ENCODE data around the gene SF3B6.
"Not testable (repeated sequence)": the region's sequence is repeated elsewhere in the genome, so short reads cannot be mapped to it uniquely, and the experiment has no call there.

SF3B6 gene

DNA sequence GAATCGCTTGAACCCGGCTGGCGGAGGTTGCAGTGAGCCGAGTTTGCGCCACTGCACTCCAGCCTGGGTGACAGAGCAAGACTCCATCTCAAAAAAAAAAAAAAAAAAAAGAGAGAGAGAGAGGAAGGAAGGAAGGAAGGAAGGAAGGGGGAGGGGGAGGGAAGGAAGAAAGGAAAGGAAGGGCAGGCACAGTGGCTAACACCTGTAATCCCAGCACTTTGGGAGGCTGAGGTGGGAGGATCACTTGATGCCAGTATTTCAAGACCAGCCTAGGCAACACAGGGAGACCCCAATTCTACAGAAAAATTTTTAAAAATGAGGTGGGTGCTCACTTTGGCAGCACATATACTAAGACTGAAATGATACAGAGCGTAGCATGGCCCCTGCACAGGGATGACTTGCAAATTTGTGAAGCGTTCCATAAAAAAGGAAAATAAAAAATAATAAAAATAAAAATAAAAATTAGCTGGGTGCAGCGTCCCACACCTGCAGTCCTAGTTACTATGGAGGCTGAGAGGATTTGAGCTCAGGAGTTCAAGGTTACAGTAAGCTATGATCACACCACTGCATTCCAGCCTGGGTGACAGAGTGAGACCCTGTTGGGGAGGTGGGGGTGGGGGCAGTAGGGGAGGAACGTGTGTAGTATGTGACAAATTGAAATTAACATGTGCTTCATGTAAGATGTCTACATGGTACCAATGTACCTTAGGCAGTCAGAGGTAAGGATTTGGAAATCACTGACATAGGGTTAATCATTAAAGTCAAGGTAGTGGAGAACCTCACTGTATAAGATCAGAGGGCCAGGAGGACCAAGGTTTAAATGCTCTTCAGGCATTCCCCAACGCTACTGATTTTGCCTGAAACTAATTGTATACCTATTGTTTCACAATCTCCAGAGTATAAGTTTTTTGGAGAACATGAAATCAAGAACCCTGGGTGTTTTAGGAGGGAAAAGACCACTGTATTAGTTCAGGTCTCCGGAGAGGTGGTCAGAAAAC lies 30.3 kb downstream of the SF3B6 start:
- Histone ChIP-seq H3K4me3 (ENCODE audit: low read length) (no peak overlapping the region), H3K9ac (ENCODE audit: low read length) (no peak overlapping the region), H3K27me3 (ENCODE audit: control insufficient read depth, insufficient read depth, low read length) (peaks cover 4% of the 10 kb centered on the region), H3K36me3 (ENCODE audit: control insufficient read depth, insufficient read depth, low read length) (no peaks in the 10 kb centered on the region), H3K27ac (ENCODE audit: low read depth, low read length) (no peak overlapping the region), H3K4me1 (ENCODE audit: control insufficient read depth, insufficient read depth, low read length) (peaks cover 3% of the 10 kb centered on the region)

DNA sequence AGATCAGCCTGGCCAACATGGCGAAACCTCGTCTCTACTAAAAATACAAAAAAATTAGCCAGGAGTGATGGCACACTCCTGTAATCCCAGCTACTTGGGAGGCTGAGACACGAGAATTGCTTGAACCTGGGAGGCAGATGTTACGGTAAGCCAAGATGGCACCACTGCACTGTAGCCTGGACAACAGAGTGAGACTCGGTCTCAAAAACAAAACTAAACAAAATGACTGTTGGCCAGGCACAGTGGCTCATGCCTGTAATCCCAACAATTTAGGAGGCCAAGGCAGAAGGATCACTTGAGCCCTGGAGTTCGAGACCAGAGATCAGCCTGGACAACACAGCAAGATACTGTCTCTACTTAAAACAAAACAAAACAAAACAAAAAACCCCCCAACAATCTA lies 33.0 kb downstream of the SF3B6 start:
- H3K36me3 ChIP-seq (ENCODE audit: control insufficient read depth, insufficient read depth, low read length); H3K9ac ChIP-seq (ENCODE audit: low read length); H3K4me3 ChIP-seq (ENCODE audit: low read length); H3K27me3 ChIP-seq (ENCODE audit: control insufficient read depth, insufficient read depth, low read length); H3K27ac ChIP-seq (ENCODE audit: low read depth, low read length); H3K4me1 ChIP-seq (ENCODE audit: control insufficient read depth, insufficient read depth, low read length): not testable (repeated sequence)

DNA sequence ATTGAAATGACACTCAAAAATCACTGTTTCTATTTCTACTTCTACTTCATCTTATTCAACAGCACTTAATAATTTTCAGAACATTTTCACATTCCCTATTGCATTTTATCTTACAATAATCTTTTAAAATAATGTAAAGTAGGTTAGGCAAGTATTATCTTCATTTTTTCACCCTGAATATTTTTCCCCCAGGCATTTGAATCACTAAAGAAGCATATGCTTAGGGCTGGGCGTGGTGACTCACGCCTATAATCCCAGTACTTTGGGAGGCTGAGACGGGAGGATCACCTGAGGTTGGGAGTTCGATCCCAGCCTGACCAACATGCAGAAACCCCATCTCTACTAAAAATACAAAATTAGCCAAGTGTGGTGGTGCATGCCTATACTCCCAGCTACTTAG lies 35.6 kb downstream of the SF3B6 start:
- no peak overlapping the region for H3K4me3 ChIP-seq (ENCODE audit: low read length)
- no peak overlapping the region for H3K27ac ChIP-seq (ENCODE audit: low read depth, low read length)
- no peaks in the 10 kb centered on the region for H3K27me3 ChIP-seq (ENCODE audit: control insufficient read depth, insufficient read depth, low read length)
- no peak overlapping the region for H3K9ac ChIP-seq (ENCODE audit: low read length)
- peaks cover 6% of the 10 kb centered on the region for H3K36me3 ChIP-seq (ENCODE audit: control insufficient read depth, insufficient read depth, low read length)
- no peaks in the 10 kb centered on the region for H3K4me1 ChIP-seq (ENCODE audit: control insufficient read depth, insufficient read depth, low read length)

DNA sequence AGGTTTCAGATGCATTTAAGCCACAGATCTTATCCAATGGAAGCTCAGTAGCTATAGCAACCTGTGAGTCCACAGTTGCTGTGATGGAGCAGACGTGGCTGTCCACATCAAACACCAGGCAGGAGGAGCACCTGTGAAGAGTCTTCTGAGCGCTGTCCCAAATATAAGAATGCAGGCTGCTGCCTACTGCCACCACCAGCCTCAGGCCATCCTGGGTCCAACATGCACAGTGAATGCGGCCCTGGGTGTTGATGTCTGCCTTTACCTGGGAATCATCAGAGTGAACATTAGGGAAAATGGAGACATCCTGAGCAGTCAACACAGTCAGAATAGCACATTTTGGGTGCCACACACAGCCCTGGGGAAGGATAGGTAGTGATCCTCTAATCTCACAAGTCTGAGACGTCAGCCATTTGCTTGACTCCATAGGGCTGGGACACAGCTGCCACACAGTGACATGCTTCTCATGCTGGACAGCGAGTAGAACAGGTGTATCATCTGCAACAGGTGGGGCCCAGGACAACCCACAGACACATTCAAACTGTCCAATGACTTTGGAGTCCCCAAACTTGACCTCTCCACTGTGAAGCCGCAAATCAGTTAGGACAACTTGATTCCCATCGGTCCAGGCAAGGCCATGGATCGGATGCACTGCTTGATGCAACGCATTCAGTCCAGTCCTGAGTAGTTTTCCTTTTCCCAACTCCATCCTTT lies 37.2 kb downstream of the SF3B6 start:
- Histone ChIP-seq H3K4me3 (ENCODE audit: low read length) (no peak overlapping the region), H3K27me3 (ENCODE audit: control insufficient read depth, insufficient read depth, low read length) (no peaks in the 10 kb centered on the region), H3K4me1 (ENCODE audit: control insufficient read depth, insufficient read depth, low read length) (no peaks in the 10 kb centered on the region), H3K27ac (ENCODE audit: low read depth, low read length) (no peak overlapping the region), H3K36me3 (ENCODE audit: control insufficient read depth, insufficient read depth, low read length) (peaks cover 6% of the 10 kb centered on the region), H3K9ac (ENCODE audit: low read length) (no peak overlapping the region)

DNA sequence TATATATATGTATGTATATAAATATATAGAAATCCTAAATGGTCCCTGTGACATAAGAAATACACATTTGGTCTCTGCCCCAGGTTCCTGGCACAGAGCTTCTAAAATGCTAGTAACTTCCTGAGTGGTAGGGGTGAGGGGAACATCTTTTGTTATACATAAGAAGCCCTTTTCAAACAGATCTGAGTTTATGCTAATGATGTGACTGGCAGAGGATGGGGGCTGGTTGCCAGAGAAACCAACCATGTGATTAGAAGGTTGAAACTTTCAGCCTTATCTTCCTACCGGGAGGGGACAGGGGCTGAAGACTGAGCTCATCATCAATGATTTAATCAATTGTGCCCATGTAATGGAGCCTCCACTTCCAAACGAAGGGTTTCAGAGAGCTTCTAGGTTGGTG lies 49.9 kb downstream of the SF3B6 start:
- Histone ChIP-seq H3K36me3 (ENCODE audit: control insufficient read depth, insufficient read depth, low read length) (peaks cover 11% of the 10 kb centered on the region), H3K27ac (ENCODE audit: low read depth, low read length) (no peak overlapping the region), H3K27me3 (ENCODE audit: control insufficient read depth, insufficient read depth, low read length) (no peaks in the 10 kb centered on the region), H3K9ac (ENCODE audit: low read length) (no peak overlapping the region), H3K4me1 (ENCODE audit: control insufficient read depth, insufficient read depth, low read length) (no peaks in the 10 kb centered on the region), H3K4me3 (ENCODE audit: low read length) (no peak overlapping the region)

DNA sequence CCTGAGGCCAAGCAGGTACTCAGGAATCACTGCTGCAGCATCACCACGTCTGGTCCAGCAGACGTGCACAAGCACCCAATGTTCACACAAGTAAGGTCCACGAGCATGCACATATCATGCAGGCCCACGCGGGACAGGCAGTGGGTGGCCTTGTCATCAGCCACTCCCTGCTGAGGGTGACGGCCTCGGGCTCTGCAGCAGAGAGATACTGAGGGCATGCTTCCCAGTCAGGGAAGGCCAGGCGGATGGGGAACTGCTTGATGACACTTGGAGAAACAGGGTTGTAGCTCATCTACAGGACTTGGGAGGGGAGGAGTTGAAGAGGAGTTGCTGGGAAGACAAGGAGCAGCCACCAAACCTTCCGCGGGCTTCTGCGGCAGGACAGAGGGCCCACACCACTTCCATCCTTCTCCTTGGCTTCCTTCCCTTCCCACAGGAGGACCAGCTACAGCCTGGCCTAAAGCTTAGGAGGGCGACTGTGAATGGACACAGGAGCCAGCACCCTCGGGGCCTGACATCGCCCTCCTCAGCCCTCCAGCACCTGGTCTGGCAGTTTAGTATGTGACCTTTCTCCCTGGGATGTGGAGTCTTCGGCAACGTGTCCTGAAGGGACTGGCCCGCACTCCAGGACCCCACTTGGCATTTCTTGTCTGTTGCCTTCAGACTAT lies 51.0 kb downstream of the SF3B6 start:
- Histone ChIP-seq H3K27ac (ENCODE audit: low read depth, low read length) (no peak overlapping the region), H3K4me3 (ENCODE audit: low read length) (no peak overlapping the region), H3K9ac (ENCODE audit: low read length) (no peak overlapping the region), H3K4me1 (ENCODE audit: control insufficient read depth, insufficient read depth, low read length) (no peaks in the 10 kb centered on the region), H3K36me3 (ENCODE audit: control insufficient read depth, insufficient read depth, low read length) (peaks cover under 1% of the 10 kb centered on the region), H3K27me3 (ENCODE audit: control insufficient read depth, insufficient read depth, low read length) (no peaks in the 10 kb centered on the region)

DNA sequence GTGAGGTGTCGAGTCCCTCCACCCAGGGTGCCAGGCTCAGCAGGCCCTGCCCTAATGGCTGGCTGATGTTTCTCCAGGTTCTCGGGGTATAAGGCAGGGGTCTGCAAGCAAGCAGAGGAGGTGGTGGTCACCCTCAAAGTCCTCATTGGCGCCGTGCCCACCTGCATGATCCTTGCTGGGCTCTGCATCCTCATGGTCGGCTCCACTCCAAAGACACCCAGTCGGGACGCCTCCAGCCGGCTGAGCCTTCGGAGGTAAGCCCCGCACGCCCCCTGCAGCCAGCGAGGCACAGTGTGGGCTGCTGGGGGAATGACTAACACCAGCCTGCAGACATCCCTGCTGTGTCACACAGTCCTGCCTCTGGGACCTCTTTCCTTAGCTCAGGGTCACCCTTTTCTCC lies 52.1 kb downstream of the SF3B6 start:
- no peak overlapping the region for H3K9ac ChIP-seq (ENCODE audit: low read length)
- H3K27me3 ChIP-seq (ENCODE audit: control insufficient read depth, insufficient read depth, low read length), result no peaks in the 10 kb centered on the region
- no peak overlapping the region for H3K4me3 ChIP-seq (ENCODE audit: low read length)
- no peaks in the 10 kb centered on the region for H3K36me3 ChIP-seq (ENCODE audit: control insufficient read depth, insufficient read depth, low read length)
- H3K27ac ChIP-seq (ENCODE audit: low read depth, low read length), result no peak overlapping the region
- no peaks in the 10 kb centered on the region for H3K4me1 ChIP-seq (ENCODE audit: control insufficient read depth, insufficient read depth, low read length)

DNA sequence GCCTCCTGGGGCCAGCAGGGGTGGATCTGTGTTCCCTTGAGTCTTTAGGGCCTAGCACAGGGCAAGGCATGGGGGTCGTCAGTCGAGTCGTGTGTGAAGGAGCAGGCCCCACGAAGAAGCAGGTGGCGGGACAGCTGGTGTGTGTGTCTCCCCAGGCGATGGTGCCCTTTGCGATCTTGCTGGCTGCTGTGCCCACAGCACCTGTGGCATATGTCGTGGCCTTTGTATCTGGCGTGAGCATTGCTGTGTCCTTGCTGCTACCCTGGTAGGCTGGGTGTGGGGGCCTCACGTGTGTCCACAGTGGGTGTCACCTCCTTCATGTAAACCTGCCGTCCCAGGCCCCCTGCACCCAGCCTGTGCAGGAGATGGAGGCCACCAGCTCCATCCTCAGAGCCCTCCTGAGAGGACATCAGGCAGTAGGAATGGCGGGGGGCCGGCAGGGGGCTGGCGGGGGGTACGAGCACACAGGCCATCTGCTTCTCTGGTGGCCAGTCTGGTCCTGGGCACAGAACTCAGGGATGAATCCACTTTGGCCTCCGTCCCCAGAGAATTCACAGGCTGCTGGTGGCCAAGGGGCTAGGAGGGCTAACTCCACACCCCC lies 53.1 kb downstream of the SF3B6 start:
- Histone ChIP-seq H3K4me1 (ENCODE audit: control insufficient read depth, insufficient read depth, low read length) (no peaks in the 10 kb centered on the region), H3K4me3 (ENCODE audit: low read length) (no peak overlapping the region), H3K27ac (ENCODE audit: low read depth, low read length) (no peak overlapping the region), H3K36me3 (ENCODE audit: control insufficient read depth, insufficient read depth, low read length) (no peaks in the 10 kb centered on the region), H3K27me3 (ENCODE audit: control insufficient read depth, insufficient read depth, low read length) (no peaks in the 10 kb centered on the region), H3K9ac (ENCODE audit: low read length) (no peak overlapping the region)

DNA sequence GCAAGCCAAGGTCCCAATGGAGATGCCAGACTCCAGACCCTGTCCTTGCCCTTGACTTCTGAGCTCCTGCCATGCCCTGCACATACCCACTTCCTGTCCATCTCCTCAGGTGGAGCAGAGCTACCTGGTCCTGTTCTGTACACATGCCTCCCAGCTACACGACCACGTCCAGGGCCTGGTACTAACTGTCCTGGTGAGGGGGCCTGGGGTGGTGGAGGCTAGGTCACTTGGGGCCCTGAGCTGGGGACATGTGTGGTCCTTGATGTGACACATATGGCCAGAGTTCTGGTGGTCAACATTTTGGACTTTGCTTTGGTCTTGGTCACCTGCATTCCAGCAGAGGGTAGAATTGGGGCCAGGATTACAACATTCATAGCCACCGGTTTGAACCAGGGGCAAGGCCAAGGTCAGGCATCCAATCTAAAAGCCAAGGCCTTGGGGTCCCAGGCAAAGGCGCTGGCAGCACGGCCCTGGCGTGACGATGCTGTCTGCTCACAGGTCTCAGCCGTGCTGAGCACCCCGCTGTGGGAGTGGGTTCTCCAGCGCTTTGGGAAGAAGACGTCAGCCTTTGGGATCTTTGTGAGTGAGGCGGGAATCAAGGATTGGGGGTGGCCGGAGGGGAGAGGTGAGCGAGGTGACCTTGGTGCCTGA lies 53.7 kb downstream of the SF3B6 start:
- no peaks in the 10 kb centered on the region for H3K36me3 ChIP-seq (ENCODE audit: control insufficient read depth, insufficient read depth, low read length)
- no peak overlapping the region for H3K4me3 ChIP-seq (ENCODE audit: low read length)
- H3K27ac ChIP-seq (ENCODE audit: low read depth, low read length), result no peak overlapping the region
- H3K4me1 ChIP-seq (ENCODE audit: control insufficient read depth, insufficient read depth, low read length), result no peaks in the 10 kb centered on the region
- no peaks in the 10 kb centered on the region for H3K27me3 ChIP-seq (ENCODE audit: control insufficient read depth, insufficient read depth, low read length)
- no peak overlapping the region for H3K9ac ChIP-seq (ENCODE audit: low read length)

DNA sequence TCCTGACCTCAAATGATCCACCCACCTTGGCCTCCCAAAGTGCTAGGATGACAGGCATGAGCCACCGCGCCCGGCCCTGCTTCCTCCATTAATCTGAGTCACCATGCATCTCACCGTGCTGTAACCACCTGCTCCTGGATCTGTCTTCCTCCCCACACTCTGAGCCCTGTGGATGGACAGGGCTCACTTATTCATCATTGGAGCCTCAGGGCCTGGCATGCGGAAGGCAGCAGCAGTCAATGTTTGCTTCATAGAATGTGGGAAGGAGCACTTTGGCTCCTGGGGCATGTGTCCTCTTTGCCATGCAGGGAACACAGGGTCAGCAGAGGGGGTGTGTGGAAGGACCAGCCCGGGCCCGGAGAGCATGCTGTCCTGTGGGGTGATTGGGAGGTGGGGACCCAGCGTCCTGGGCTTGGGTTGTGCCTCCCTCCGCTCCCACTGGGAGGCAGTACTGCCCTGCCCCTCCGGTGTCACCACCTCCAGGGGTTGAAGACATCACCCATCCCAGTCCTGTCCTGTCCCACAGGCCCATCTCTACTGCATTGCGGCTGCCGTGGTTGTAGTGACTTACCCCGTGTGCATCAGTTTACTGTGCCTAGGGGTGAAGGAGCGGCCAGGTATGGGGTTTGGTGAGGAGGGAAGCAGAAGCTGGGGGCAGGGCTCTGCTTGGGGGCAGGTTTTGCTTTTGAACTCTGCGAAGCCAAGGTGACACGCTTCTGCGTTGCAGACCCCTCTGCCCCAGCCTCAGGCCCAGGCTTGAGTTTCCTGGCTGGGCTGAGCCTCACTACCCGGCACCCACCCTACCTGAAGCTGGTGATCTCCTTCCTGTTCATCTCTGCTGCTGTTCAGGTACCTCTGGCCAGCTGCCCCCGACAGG lies 54.8 kb downstream of the SF3B6 start:
- Histone ChIP-seq H3K4me3 (ENCODE audit: low read length) (no peak overlapping the region), H3K27me3 (ENCODE audit: control insufficient read depth, insufficient read depth, low read length) (no peaks in the 10 kb centered on the region), H3K9ac (ENCODE audit: low read length) (no peak overlapping the region), H3K4me1 (ENCODE audit: control insufficient read depth, insufficient read depth, low read length) (no peaks in the 10 kb centered on the region), H3K36me3 (ENCODE audit: control insufficient read depth, insufficient read depth, low read length) (no peaks in the 10 kb centered on the region), H3K27ac (ENCODE audit: low read depth, low read length) (no peak overlapping the region)

DNA sequence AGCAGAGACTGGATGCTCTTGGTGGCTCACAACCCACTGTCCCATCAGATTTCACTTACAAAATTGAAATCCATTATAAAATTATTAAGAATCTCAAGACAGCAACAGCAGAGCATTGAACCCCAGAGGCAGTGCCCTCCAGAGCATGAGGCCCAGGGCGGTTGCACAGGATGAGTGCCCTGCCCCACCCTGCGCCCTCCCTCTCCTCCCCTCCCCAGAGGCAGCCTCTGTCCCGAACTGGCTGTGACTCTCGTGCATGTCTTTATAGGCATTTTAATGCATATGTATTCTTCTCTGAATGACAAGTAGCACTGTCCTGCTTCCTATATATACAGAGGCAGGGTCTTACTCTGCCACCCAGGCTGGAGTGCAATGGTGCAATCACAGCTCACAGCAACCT lies 55.9 kb downstream of the SF3B6 start:
- Histone ChIP-seq H3K9ac (ENCODE audit: low read length) (no peak overlapping the region), H3K4me3 (ENCODE audit: low read length) (no peak overlapping the region), H3K36me3 (ENCODE audit: control insufficient read depth, insufficient read depth, low read length) (no peaks in the 10 kb centered on the region), H3K4me1 (ENCODE audit: control insufficient read depth, insufficient read depth, low read length) (no peaks in the 10 kb centered on the region), H3K27me3 (ENCODE audit: control insufficient read depth, insufficient read depth, low read length) (no peaks in the 10 kb centered on the region), H3K27ac (ENCODE audit: low read depth, low read length) (no peak overlapping the region)

Data from rectal smooth muscle tissue (tissue), 1 donor.